ENCODE results near the gene ZNF57. TPM values are rescaled to one million over a fixed set of nuclear protein-coding genes. Genes with fewer than 3 reads are reported as not detected.
"Not testable (repeated sequence)": the region's sequence is repeated elsewhere in the genome, so short reads cannot be mapped to it uniquely, and the experiment has no call there.

ZNF57 gene
- total RNA-seq, 1 experiment from 2014 or later, result 8.4 TPM

GRCh38 chr19:2896694-2897093 lies 4.0 kb upstream of the ZNF57 start:
- DNase-seq (ENCODE audit: low read depth), result no peak

GRCh38 chr19:2902590-2903218 lies 2.0 kb downstream of the ZNF57 start:
- no peak for DNase-seq (ENCODE audit: low read depth)

GRCh38 chr19:2903326-2903725 lies 2.6 kb downstream of the ZNF57 start:
- not testable (repeated sequence) for DNase-seq (ENCODE audit: low read depth)

- DNase-seq (ENCODE audit: low read depth), result no peak
These were observed 5.3 kb downstream of the ZNF57 start for GRCh38 chr19:2905918-2906519.

- no peak for DNase-seq (ENCODE audit: low read depth)
These were observed 6.0 kb downstream of the ZNF57 start for GRCh38 chr19:2906631-2907195.

GRCh38 chr19:2912306-2912705 lies 11.6 kb downstream of the ZNF57 start:
- no peak for DNase-seq (ENCODE audit: low read depth)

- no peak for DNase-seq (ENCODE audit: low read depth)
These were observed 16.8 kb downstream of the ZNF57 start for GRCh38 chr19:2917275-2918184.

- peak; percentile 20 for DNase-seq (ENCODE audit: low read depth)
These were observed 22.3 kb downstream of the ZNF57 start for GRCh38 chr19:2922987-2923386.

GRCh38 chr19:2923510-2923909 lies 22.8 kb downstream of the ZNF57 start:
- DNase-seq (ENCODE audit: low read depth), result peak; percentile 34

GRCh38 chr19:2926341-2927031 lies 25.8 kb downstream of the ZNF57 start:
- DNase-seq (ENCODE audit: low read depth), result no peak

GRCh38 chr19:2927032-2927430 lies 26.3 kb downstream of the ZNF57 start:
- DNase-seq (ENCODE audit: low read depth), result no peak

- DNase-seq (ENCODE audit: low read depth), result no peak
These were observed 32.8 kb downstream of the ZNF57 start for GRCh38 chr19:2933490-2933910.

- DNase-seq (ENCODE audit: low read depth), result not testable (repeated sequence)
These were observed 35.1 kb downstream of the ZNF57 start for GRCh38 chr19:2935863-2936262.

GRCh38 chr19:2942928-2943640 lies 42.4 kb downstream of the ZNF57 start:
- no peak for DNase-seq (ENCODE audit: low read depth)

- DNase-seq (ENCODE audit: low read depth), result no peak
These were observed 43.7 kb downstream of the ZNF57 start for GRCh38 chr19:2944403-2944774.

- DNase-seq (ENCODE audit: low read depth), result peak; percentile 98
These were observed 44.2 kb downstream of the ZNF57 start, which contains the start of gene ZNF77 for GRCh38 chr19:2944775-2945574. ZNF77 (minus strand) TSS chr19:2944971; CDS start chr19:2944840, 131 bp downstream.

- DNase-seq (ENCODE audit: low read depth), result no peak
These were observed 45.0 kb downstream of the ZNF57 start for GRCh38 chr19:2945575-2946184.

- DNase-seq (ENCODE audit: low read depth), result peak; percentile 53
These were observed 49.2 kb downstream of the ZNF57 start for GRCh38 chr19:2949939-2950285.

GRCh38 chr19:2950286-2951124 lies 49.8 kb downstream of the ZNF57 start:
- peak; percentile 99 for DNase-seq (ENCODE audit: low read depth)
